ENCODE results near the gene SLPI. TPM values are rescaled to one million over a fixed set of nuclear protein-coding genes. Genes with fewer than 3 reads are reported as not detected.

Gene SLPI
- total and polyA plus RNA-seq, 2 donors (not counting 3 experiments of a cell fraction or from before 2014, with no cell fraction given) = not detected

DNA sequence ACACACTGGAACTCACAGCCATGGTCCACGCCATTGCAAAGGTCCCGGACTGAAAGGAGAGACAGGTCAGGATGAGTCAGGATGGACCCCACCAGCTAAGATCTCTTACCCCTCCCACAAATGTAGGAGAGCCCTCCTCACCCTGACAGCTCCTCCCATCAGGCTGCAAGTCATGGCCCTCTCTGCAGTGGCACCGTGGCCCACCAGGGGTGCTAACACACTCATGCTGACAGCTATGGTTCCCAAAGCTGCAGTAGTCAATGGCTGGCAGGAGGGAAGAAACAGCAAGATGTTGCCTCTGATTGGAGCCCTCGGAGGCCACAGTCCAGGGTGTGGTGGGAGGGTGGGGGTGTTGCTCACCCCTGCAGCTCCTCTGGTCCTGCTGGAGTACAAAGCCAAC is 46.6 kb upstream of the SLPI start:
- Histone ChIP-seq H3K27me3 (ENCODE audit: control insufficient read depth in 2 of 2, insufficient read depth in 2 of 2, low read length in 2 of 2) (peaks cover 3 to 12% of the 10 kb centered on the region in 2 experiments), H3K4me2 (ENCODE audit: insufficient read depth, low read length) (no peak overlapping the region), H3K79me2 (ENCODE audit: control insufficient read depth, insufficient read depth, low read length) (no peaks in the 10 kb centered on the region), H2AFZ (ENCODE audit: low read depth, low read length) (no peak overlapping the region), H3K9me1 (replicated peaks; ENCODE audit: control insufficient read depth, extremely low read depth, insufficient read depth, low read length) (no peaks in the 10 kb centered on the region), H3K9ac (replicated peaks; ENCODE audit: extremely low read depth, insufficient read depth, low read length) (no peak overlapping the region), H3K4me1 (ENCODE audit: control insufficient read depth, extremely low read depth, insufficient read depth, low read length) (no peaks in the 10 kb centered on the region), H3K36me3 (ENCODE audit: control insufficient read depth in 2 of 2, extremely low read depth in 1 of 2, insufficient read depth in 2 of 2, low read length in 2 of 2) (no peaks in the 10 kb centered on the region), H3K9me3 (replicated peaks; ENCODE audit: control insufficient read depth, insufficient read depth, low read length) (no peaks in the 10 kb centered on the region), H4K20me1 (replicated peaks; ENCODE audit: control insufficient read depth, extremely low read depth, insufficient read depth, low read length) (no peaks in the 10 kb centered on the region), H3K4me3 (replicated peaks in 1 of 3; ENCODE audit: insufficient read depth in 1 of 3, low read depth in 1 of 3, low read length in 3 of 3) (no peak overlapping the region), H3K27ac (ENCODE audit: insufficient read depth, low read depth, low read length) (no peak overlapping the region)
- CTCF ChIA-PET = interaction anchor here (0.6 to 4.3 kb wide), 9 partner anchors 7 to 257 kb away, joined by 3 to 35 read pairs (median 8); no protein-coding TSS in a partner anchor
- DNase-seq (ENCODE audit: low read depth, low spot score) = peak; percentile 13
- FAIRE-seq = no peak
- POLR2A ChIA-PET = no interaction called here
- TF ChIP-seq POLR2A (IDR thresholded peaks at IDR 0.05; ENCODE audit: low read depth, low read length) (no peak), FOS (IDR thresholded peaks at IDR 0.05; ENCODE audit: borderline replicate concordance, insufficient read depth, low read length) (no peak), GATA2 (IDR thresholded peaks at IDR 0.05; ENCODE audit: insufficient read depth, insufficient read length, low read depth, low read length) (no peak), CTCF (IDR thresholded peaks at IDR 0.05; ENCODE audit: extremely low read depth in 1 of 2, insufficient read depth in 1 of 2, low read depth in 1 of 2, low read length in 2 of 2) (peak; percentile 33 to 58), EZH2 (IDR thresholded peaks at IDR 0.05; ENCODE audit: borderline replicate concordance, low read depth, low read length, severe bottlenecking) (no peak), MYC (IDR thresholded peaks at IDR 0.05; ENCODE audit: low read depth, low read length) (no peak), JUN (IDR thresholded peaks at IDR 0.05; ENCODE audit: borderline replicate concordance, insufficient read depth, insufficient read length, low read depth) (no peak)
- TF ChIP-seq, protein P1, sequence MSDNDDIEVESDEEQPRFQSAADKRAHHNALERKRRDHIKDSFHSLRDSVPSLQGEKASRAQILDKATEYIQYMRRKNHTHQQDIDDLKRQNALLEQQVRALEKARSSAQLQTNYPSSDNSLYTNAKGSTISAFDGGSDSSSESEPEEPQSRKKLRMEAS (IDR thresholded peaks at IDR 0.05; ENCODE audit: insufficient read depth, insufficient read length) = no peak
- dilution Hi-C loops (cut with MboI; ENCODE audit: extremely low pct_ligation_motif_present, low sequenced_read_pairs) (no loop called here), intact Hi-C loops (cut with micrococcal nuclease) (no loop called here)
- no TSS peak for BruUV-seq (replicated peaks)

All from endothelial cell of umbilical vein (primary cell).